Measurements from ENCODE around the gene AK1. TPM values are rescaled to one million over a fixed set of nuclear protein-coding genes. Genes with fewer than 3 reads are reported as not detected.
"Not testable (repeated sequence)": the region's sequence is repeated elsewhere in the genome, so short reads cannot be mapped to it uniquely, and the experiment has no call there.

AK1 gene
- total RNA-seq, 1 experiment from 2014 or later, result 61.1 TPM

- H3K9me3 ChIP-seq (ENCODE audit: control insufficient read depth in 1 of 2, insufficient read depth in 1 of 2, low read depth in 1 of 2, low read length in 2 of 2), result no peaks in the 10 kb centered on the region
- CTCF ChIA-PET, result interaction anchor here (1.4 to 2.5 kb wide), 4 partner anchors 11 to 136 kb away, joined by 4 to 29 read pairs (median 11); partner anchors contain the start of gene TOR2A
- no peak overlapping the region for H3K4me3 ChIP-seq (replicated peaks in 1 of 2; ENCODE audit: low read depth in 1 of 2, low read length in 2 of 2)
- H4K20me1 ChIP-seq (ENCODE audit: insufficient read depth), result no peaks in the 10 kb centered on the region
- no peaks in the 10 kb centered on the region for H3K36me3 ChIP-seq (ENCODE audit: control insufficient read depth in 1 of 2, insufficient read depth in 2 of 2, low read length in 2 of 2)
- RAD21 ChIA-PET (ENCODE audit: low non-redundant PET in 1 of 2, low total read pairs in 2 of 2, uncharacterized antibody in 2 of 2, unreplicated experiment in 2 of 2), result no interaction called here
- no peak overlapping the region for H3K9ac ChIP-seq (ENCODE audit: low read length)
- peaks cover 7 to 29% of the 10 kb centered on the region in 2 experiments; a peak in 3 of 4 replicates for H3K4me1 ChIP-seq (ENCODE audit: control insufficient read depth in 1 of 2, insufficient read depth in 2 of 2, low read length in 2 of 2)
- no peaks in the 10 kb centered on the region for H3K27me3 ChIP-seq (ENCODE audit: insufficient read depth, low read length)
- POLR2A ChIA-PET, result interaction anchor here (1.1 kb wide), 1 partner anchor 150 kb away, joined by 3 read pairs; no protein-coding TSS in a partner anchor
- no peak overlapping the region for H3K27ac ChIP-seq (ENCODE audit: low read depth, low read length)
- no peaks in the 10 kb centered on the region for H3K79me2 ChIP-seq (ENCODE audit: insufficient read depth, low read length)
- DNase-seq (ENCODE audit: low read depth, low spot score), result no peak
- H2AFZ ChIP-seq (ENCODE audit: low read depth, low read length, poor library complexity, severe bottlenecking), result no peak overlapping the region
- no peak for ATAC-seq
- BruUV-seq (replicated peaks), result no TSS peak
- no peak overlapping the region for H3K4me2 ChIP-seq (ENCODE audit: low read length)
- intact Hi-C loops (cut with micrococcal nuclease), result loop anchor here (1.0 kb wide), 1 partner anchor 136 kb away; the partner anchor contains the start of gene TOR2A
- no peak for TF ChIP-seq JUND (IDR thresholded peaks at IDR 0.05)
- H3K9me2 ChIP-seq (ENCODE audit: insufficient read depth), result no peaks in the 10 kb centered on the region
Observed at GRCh38 chr9:127870887-127871286, 6.6 kb downstream of the AK1 start.

GRCh38 chr9:127870153-127870491, 7.4 kb downstream of the AK1 start:
- not testable (repeated sequence) for H3K4me3 ChIP-seq (replicated peaks in 1 of 2; ENCODE audit: low read depth in 1 of 2, low read length in 2 of 2); H3K27ac ChIP-seq (ENCODE audit: low read depth, low read length); H2AFZ ChIP-seq (ENCODE audit: low read depth, low read length, poor library complexity, severe bottlenecking); H3K9me2 ChIP-seq (ENCODE audit: insufficient read depth); H3K4me2 ChIP-seq (ENCODE audit: low read length); ATAC-seq; H3K9ac ChIP-seq (ENCODE audit: low read length); H3K79me2 ChIP-seq (ENCODE audit: insufficient read depth, low read length); H3K27me3 ChIP-seq (ENCODE audit: insufficient read depth, low read length); H4K20me1 ChIP-seq (ENCODE audit: insufficient read depth); H3K36me3 ChIP-seq (ENCODE audit: control insufficient read depth in 1 of 2, insufficient read depth in 2 of 2, low read length in 2 of 2); DNase-seq (ENCODE audit: low read depth, low spot score); BruUV-seq (replicated peaks); H3K9me3 ChIP-seq (ENCODE audit: control insufficient read depth in 1 of 2, insufficient read depth in 1 of 2, low read depth in 1 of 2, low read length in 2 of 2)
- ChIA-PET RAD21 (ENCODE audit: low non-redundant PET in 1 of 2, low total read pairs in 2 of 2, uncharacterized antibody in 2 of 2, unreplicated experiment in 2 of 2) (interaction anchor here (0.7 to 1.3 kb wide), 9 partner anchors 15 to 366 kb away, joined by 3 to 7 read pairs (median 5); partner anchors contain the start of genes TOR2A (in 2 of the 2) and ST6GALNAC4 (in 1 of the 2)), POLR2A (interaction anchor here (0.9 to 1.2 kb wide), 3 partner anchors 51 to 149 kb away, joined by 3 to 4 read pairs (median 3); no protein-coding TSS in a partner anchor), CTCF (interaction anchor here (0.6 to 2.5 kb wide), 30 partner anchors 9 to 331 kb away, joined by 3 to 29 read pairs (median 4); partner anchors contain the start of genes CDK9, PTRH1, ST6GALNAC4 and TOR2A)
- H3K4me1 ChIP-seq (ENCODE audit: control insufficient read depth in 1 of 2, insufficient read depth in 2 of 2, low read length in 2 of 2), result peaks cover 7 to 21% of the 10 kb centered on the region in 2 experiments; a peak in 3 of 4 replicates
- intact Hi-C loops (cut with micrococcal nuclease), result loop anchor here (1.0 kb wide), 1 partner anchor 135 kb away; the partner anchor contains the start of gene TOR2A
